Measurements from ENCODE around the gene LIPK. TPM values are rescaled to one million over a fixed set of nuclear protein-coding genes. Genes with fewer than 3 reads are reported as not detected.

Gene LIPK
- polyA plus RNA-seq, 1 of the 3 experiments (the other 2 are of a cell fraction) = not detected

DNA sequence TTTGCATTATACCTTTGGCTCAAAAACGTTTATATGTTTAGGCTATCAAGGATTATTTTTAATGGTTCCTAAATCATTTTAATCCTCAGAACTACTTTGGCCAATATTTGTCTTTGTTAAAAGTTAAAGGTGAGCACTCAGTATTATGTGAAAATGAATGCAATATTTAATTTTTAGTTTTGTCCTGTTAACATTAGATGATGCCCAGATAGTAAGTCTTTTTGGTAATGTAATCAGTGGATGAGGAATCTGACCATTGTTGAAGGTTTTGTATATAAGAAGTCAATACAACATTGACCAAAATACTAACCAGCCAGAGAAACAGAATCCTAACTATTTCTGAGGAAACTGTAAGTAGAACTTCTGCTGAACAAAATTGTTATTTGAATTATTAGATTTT, 41.9 kb upstream of the LIPK start, which contains the start of gene LIPF:
LIPF (plus strand) TSS at position 301 of the 400 bp plus-strand sequence. CDS start 2,856 bp downstream, outside the sequence.
- H3K4me1 ChIP-seq (ENCODE audit: control insufficient read depth in 1 of 2, insufficient read depth in 2 of 2, low read depth in 1 of 2, low read length in 1 of 2) = peaks cover 0 to 19% of the 10 kb centered on the region in 2 experiments; a peak in 2 of 4 replicates
- TF ChIP-seq, protein P1, sequence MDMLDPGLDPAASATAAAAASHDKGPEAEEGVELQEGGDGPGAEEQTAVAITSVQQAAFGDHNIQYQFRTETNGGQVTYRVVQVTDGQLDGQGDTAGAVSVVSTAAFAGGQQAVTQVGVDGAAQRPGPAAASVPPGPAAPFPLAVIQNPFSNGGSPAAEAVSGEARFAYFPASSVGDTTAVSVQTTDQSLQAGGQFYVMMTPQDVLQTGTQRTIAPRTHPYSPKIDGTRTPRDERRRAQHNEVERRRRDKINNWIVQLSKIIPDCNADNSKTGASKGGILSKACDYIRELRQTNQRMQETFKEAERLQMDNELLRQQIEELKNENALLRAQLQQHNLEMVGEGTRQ (IDR thresholded peaks at IDR 0.05; ENCODE audit: borderline replicate concordance, low read depth, low read length) = no peak
- no peak for DNase-seq
- CTCF ChIA-PET = no interaction called here
- no peak within 1 kb of the TSS for H3K4me2 ChIP-seq
- POLR2A ChIA-PET = no interaction called here
- no peaks in the 10 kb centered on the region for H3K9me3 ChIP-seq
- no peak within 1 kb of the TSS for H3K27ac ChIP-seq (ENCODE audit: low read depth in 2 of 2, low read length in 1 of 2)
- no peaks in the 10 kb centered on the region for H3K9me2 ChIP-seq
- no peaks in the 10 kb centered on the region for H3K27me3 ChIP-seq (ENCODE audit: insufficient read depth)
- H3K9ac ChIP-seq = no peak within 1 kb of the TSS
- no peaks in the 10 kb centered on the region for H3K36me3 ChIP-seq (replicated peaks in 1 of 2; ENCODE audit: control insufficient read depth in 1 of 2, insufficient read depth in 2 of 2, low read length in 1 of 2)
- no peaks in the 10 kb centered on the region for H4K20me1 ChIP-seq (ENCODE audit: insufficient read depth)
- H2AFZ ChIP-seq (ENCODE audit: low read depth) = no peak within 1 kb of the TSS
- H3K4me3 ChIP-seq (ENCODE audit: low read depth in 2 of 2, low read length in 1 of 2) = no peak within 1 kb of the TSS
- H3K79me2 ChIP-seq (ENCODE audit: insufficient read depth) = no peaks in the 10 kb centered on the region
- WGBS (ENCODE audit: low lambda C conversion rate) = 28% methylated on average over 1 of the region's 1 CpG
- H3F3A ChIP-seq (replicated peaks; ENCODE audit: insufficient read depth) = peaks cover 9% of the 10 kb centered on the region

DNA sequence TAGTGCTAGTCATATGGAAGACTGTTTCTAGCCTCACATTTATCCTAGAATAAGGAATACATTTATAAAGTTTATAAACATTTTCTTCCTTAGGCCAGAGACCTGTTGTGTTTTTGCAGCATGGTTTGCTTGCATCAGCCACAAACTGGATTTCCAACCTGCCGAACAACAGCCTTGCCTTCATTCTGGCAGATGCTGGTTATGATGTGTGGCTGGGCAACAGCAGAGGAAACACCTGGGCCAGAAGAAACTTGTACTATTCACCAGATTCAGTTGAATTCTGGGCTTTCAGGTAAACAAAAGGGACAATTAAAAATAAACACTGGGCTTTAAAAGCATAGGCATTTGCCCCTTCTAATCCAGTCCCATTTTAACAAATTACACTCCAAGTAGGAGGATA, 37.6 kb upstream of the LIPK start:
- no peak for DNase-seq
- no peaks in the 10 kb centered on the region for H3K79me2 ChIP-seq (ENCODE audit: insufficient read depth)
- 86% methylated on average over 1 of the region's 1 CpG for WGBS (ENCODE audit: low lambda C conversion rate)
- no peaks in the 10 kb centered on the region for H3K4me1 ChIP-seq (ENCODE audit: control insufficient read depth in 1 of 2, insufficient read depth in 2 of 2, low read depth in 1 of 2, low read length in 1 of 2)
- H3K27ac ChIP-seq (ENCODE audit: low read depth in 2 of 2, low read length in 1 of 2) = no peak overlapping the region
- TF ChIP-seq TCF12 (IDR thresholded peaks at IDR 0.05) (no peak), TAF1 (IDR thresholded peaks at IDR 0.05; ENCODE audit: borderline replicate concordance, low read depth, low read length) (no peak), FOXJ3 (CRISPR knock-in tag; IDR thresholded peaks at IDR 0.05) (no peak), NFIC (IDR thresholded peaks at IDR 0.05; ENCODE audit: borderline replicate concordance) (no peak), FOXM1 (IDR thresholded peaks at IDR 0.05; ENCODE audit: low read depth) (no peak), FOSL2 (IDR thresholded peaks at IDR 0.05; ENCODE audit: borderline replicate concordance, low read depth) (no peak), GABPA (IDR thresholded peaks at IDR 0.05; ENCODE audit: low read depth) (no peak), YY1 (IDR thresholded peaks at IDR 0.05; ENCODE audit: low read depth) (no peak), EZH2phosphoT487 (IDR thresholded peaks at IDR 0.05; ENCODE audit: borderline replicate concordance, low read depth) (no peak)
- TF ChIP-seq, protein P2, sequence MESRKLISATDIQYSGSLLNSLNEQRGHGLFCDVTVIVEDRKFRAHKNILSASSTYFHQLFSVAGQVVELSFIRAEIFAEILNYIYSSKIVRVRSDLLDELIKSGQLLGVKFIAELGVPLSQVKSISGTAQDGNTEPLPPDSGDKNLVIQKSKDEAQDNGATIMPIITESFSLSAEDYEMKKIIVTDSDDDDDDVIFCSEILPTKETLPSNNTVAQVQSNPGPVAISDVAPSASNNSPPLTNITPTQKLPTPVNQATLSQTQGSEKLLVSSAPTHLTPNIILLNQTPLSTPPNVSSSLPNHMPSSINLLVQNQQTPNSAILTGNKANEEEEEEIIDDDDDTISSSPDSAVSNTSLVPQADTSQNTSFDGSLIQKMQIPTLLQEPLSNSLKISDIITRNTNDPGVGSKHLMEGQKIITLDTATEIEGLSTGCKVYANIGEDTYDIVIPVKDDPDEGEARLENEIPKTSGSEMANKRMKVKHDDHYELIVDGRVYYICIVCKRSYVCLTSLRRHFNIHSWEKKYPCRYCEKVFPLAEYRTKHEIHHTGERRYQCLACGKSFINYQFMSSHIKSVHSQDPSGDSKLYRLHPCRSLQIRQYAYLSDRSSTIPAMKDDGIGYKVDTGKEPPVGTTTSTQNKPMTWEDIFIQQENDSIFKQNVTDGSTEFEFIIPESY (IDR thresholded peaks at IDR 0.05; ENCODE audit: borderline replicate concordance, low read depth) = no peak
- TF ChIP-seq, protein P3, sequence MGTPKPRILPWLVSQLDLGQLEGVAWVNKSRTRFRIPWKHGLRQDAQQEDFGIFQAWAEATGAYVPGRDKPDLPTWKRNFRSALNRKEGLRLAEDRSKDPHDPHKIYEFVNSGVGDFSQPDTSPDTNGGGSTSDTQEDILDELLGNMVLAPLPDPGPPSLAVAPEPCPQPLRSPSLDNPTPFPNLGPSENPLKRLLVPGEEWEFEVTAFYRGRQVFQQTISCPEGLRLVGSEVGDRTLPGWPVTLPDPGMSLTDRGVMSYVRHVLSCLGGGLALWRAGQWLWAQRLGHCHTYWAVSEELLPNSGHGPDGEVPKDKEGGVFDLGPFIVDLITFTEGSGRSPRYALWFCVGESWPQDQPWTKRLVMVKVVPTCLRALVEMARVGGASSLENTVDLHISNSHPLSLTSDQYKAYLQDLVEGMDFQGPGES (IDR thresholded peaks at IDR 0.05; ENCODE audit: low read depth, low read length) = no peak
- no peaks in the 10 kb centered on the region for H3K36me3 ChIP-seq (replicated peaks in 1 of 2; ENCODE audit: control insufficient read depth in 1 of 2, insufficient read depth in 2 of 2, low read length in 1 of 2)
- no peak overlapping the region for H2AFZ ChIP-seq (ENCODE audit: low read depth)
- H3K9ac ChIP-seq = no peak overlapping the region
- H3K27me3 ChIP-seq (ENCODE audit: insufficient read depth) = no peaks in the 10 kb centered on the region
- H3K9me2 ChIP-seq = no peaks in the 10 kb centered on the region
- ChIA-PET POLR2A (no interaction called here), CTCF (no interaction called here)
- H3K4me3 ChIP-seq (ENCODE audit: low read depth in 2 of 2, low read length in 1 of 2) = no peak overlapping the region
- no peaks in the 10 kb centered on the region for H3K9me3 ChIP-seq
- no peaks in the 10 kb centered on the region for H3F3A ChIP-seq (replicated peaks; ENCODE audit: insufficient read depth)
- H3K4me2 ChIP-seq = no peak overlapping the region
- no peaks in the 10 kb centered on the region for H4K20me1 ChIP-seq (ENCODE audit: insufficient read depth)
